H1 (cell line): Measurements from ENCODE around the gene DPP3.

Experiments
- BRCA1 ChIP-seq: IDR thresholded peaks from 2 replicates; pipeline ENCODE4 v1.6.1; 2012; ENCODE audit warnings: low read depth, low read length, improper control_type of control experiment
- CREB1 ChIP-seq: IDR thresholded peaks from 2 replicates; pipeline ENCODE4 v1.6.1; 2012; ENCODE audit warnings: inconsistent platforms
- CTCF ChIP-seq, 3 experiments: IDR thresholded peaks; 1 replicate in 2 of 3; 2 replicates in 1 of 3; pipeline versions ENCODE4 v1.5.1 to v1.6.1; 2011; ENCODE audit warnings: low read length in 3 of 3, mild to moderate bottlenecking in 3 of 3, inconsistent platforms in 2 of 3, low read depth in 1 of 3, moderate library complexity in 1 of 3; ENCODE audit not compliant: insufficient read depth in 1 of 3; ENCODE audit errors: control extremely low read depth in 1 of 3
- EGR1 ChIP-seq: IDR thresholded peaks from 2 replicates; pipeline ENCODE4 v1.6.1; 2011; ENCODE audit warnings: low read depth, low read length, borderline replicate concordance
- EZH2 ChIP-seq: fragments of 200-600 bp; sonication (generic); IDR thresholded peaks from 2 replicates; pipeline ENCODE4 v1.7.1; 2012; ENCODE audit warnings: low read depth, mild to moderate bottlenecking, moderate library complexity, low read length, inconsistent platforms; ENCODE audit not compliant: severe bottlenecking
- HDAC2 ChIP-seq, 2 experiments: fragments of 300-600 bp in 1 of 2; sonication (generic) in 1 of 2; IDR thresholded peaks; 2 replicates each; pipeline ENCODE4 v1.6.1; 2011 to 2012; ENCODE audit warnings: low read depth in 2 of 2, low read length in 2 of 2, mild to moderate bottlenecking in 2 of 2, moderate library complexity in 2 of 2, borderline replicate concordance in 1 of 2, inconsistent platforms in 1 of 2
- KDM5A ChIP-seq: fragments of 200-600 bp; IDR thresholded peaks from 2 replicates; pipeline ENCODE4 v1.7.1; 2012; ENCODE audit warnings: mild to moderate bottlenecking, low read length, inconsistent platforms, mixed read lengths
- POLR2A ChIP-seq, 2 experiments: IDR thresholded peaks; 1 replicate in 1 of 2; 2 replicates in 1 of 2; pipeline ENCODE4 v1.6.1; 2011; ENCODE audit warnings: low read depth in 2 of 2, low read length in 2 of 2, mild to moderate bottlenecking in 2 of 2; ENCODE audit errors: control extremely low read depth in 1 of 2
- RAD21 ChIP-seq, 2 experiments: IDR thresholded peaks in 1 of 2; conservative IDR thresholded peaks in 1 of 2; 2 replicates each; pipeline ENCODE4 v1.6.1; 2011; ENCODE audit warnings: low read depth in 2 of 2, low read length in 2 of 2, improper control_type of control experiment in 1 of 2, inconsistent platforms in 1 of 2, mild to moderate bottlenecking in 1 of 2, moderate library complexity in 1 of 2
- RBBP5 ChIP-seq: IDR thresholded peaks from 2 replicates; pipeline ENCODE4 v1.7.1; 2012; ENCODE audit warnings: low read depth, mild to moderate bottlenecking, inconsistent platforms, low read length, moderate library complexity, borderline replicate concordance
- TEAD4 ChIP-seq: IDR thresholded peaks from 2 replicates; pipeline ENCODE4 v1.6.1; 2012; ENCODE audit warnings: low read depth, low read length, inconsistent platforms, mixed read lengths

GRCh38 chr11:66557733-66558326 is 77.6 kb downstream of the DPP3 start:
- TF ChIP-seq CREB1 (no peak), RBBP5 (no peak), RAD21 (IDR thresholded peaks at IDR 0.05 in 1 of 2, conservative IDR thresholded peaks at IDR 0.05 in 1 of 2; ENCODE audit: low read depth in 2 of 2, low read length in 2 of 2) (no peak), EGR1 (no peak), POLR2A (IDR thresholded peaks at IDR 0.05; ENCODE audit: control extremely low read depth in 1 of 2, low read depth in 2 of 2, low read length in 2 of 2) (no peak), HDAC2 (IDR thresholded peaks at IDR 0.05; ENCODE audit: borderline replicate concordance in 1 of 2, low read depth in 2 of 2, low read length in 2 of 2) (no peak), KDM5A (no peak), TEAD4 (no peak), CTCF (IDR thresholded peaks at IDR 0.05; ENCODE audit: control extremely low read depth in 1 of 3, insufficient read depth in 1 of 3, low read depth in 1 of 3, low read length in 3 of 3) (no peak), BRCA1 (no peak), EZH2 (no peak)
